ENCODE data around the gene CBX4. TPM values are rescaled to one million over a fixed set of nuclear protein-coding genes. Genes with fewer than 3 reads are reported as not detected.

Gene CBX4
- total RNA-seq, 6 experiments from 2014 or later, result 18.2 to 20.2 (median 19.3) TPM

DNA sequence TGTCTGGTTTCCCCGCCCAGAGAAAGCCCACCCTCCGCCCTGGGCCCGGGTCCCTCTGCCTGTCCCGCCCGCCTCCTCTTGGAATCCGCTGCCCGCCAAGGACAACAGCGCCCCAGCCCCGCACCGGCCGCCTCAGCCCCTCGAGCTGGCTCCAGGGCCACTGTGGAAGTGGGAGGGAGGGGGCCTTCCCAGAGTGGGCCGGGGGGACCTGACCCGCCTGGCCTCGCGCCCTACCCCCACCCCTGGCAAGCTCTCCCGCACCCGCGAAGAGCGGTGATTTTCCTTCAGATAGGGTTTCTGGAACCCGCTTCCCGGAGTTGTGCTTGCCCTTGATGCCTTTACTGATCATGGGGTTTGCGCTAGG is 40.1 kb downstream of the CBX4 start:
- Mint-ChIP-seq H3K27me3 (ENCODE audit: insufficient read depth) (peaks cover 50% of the 10 kb centered on the region), H3K4me1 (ENCODE audit: low read depth) (peaks cover 25% of the 10 kb centered on the region), H3K36me3 (ENCODE audit: low read depth) (peaks cover 4% of the 10 kb centered on the region; the same call in 1 of the 2 replicates), H3K9me3 (no peaks in the 10 kb centered on the region), H3K27ac (no peak overlapping the region), H3K4me3 (peak overlapping the region; percentile 6; the same call in 1 of the 2 replicates)
- no peak for DNase-seq
- TF ChIP-seq, protein P1, sequence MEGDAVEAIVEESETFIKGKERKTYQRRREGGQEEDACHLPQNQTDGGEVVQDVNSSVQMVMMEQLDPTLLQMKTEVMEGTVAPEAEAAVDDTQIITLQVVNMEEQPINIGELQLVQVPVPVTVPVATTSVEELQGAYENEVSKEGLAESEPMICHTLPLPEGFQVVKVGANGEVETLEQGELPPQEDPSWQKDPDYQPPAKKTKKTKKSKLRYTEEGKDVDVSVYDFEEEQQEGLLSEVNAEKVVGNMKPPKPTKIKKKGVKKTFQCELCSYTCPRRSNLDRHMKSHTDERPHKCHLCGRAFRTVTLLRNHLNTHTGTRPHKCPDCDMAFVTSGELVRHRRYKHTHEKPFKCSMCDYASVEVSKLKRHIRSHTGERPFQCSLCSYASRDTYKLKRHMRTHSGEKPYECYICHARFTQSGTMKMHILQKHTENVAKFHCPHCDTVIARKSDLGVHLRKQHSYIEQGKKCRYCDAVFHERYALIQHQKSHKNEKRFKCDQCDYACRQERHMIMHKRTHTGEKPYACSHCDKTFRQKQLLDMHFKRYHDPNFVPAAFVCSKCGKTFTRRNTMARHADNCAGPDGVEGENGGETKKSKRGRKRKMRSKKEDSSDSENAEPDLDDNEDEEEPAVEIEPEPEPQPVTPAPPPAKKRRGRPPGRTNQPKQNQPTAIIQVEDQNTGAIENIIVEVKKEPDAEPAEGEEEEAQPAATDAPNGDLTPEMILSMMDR (IDR thresholded peaks at IDR 0.05), result no peak

DNA sequence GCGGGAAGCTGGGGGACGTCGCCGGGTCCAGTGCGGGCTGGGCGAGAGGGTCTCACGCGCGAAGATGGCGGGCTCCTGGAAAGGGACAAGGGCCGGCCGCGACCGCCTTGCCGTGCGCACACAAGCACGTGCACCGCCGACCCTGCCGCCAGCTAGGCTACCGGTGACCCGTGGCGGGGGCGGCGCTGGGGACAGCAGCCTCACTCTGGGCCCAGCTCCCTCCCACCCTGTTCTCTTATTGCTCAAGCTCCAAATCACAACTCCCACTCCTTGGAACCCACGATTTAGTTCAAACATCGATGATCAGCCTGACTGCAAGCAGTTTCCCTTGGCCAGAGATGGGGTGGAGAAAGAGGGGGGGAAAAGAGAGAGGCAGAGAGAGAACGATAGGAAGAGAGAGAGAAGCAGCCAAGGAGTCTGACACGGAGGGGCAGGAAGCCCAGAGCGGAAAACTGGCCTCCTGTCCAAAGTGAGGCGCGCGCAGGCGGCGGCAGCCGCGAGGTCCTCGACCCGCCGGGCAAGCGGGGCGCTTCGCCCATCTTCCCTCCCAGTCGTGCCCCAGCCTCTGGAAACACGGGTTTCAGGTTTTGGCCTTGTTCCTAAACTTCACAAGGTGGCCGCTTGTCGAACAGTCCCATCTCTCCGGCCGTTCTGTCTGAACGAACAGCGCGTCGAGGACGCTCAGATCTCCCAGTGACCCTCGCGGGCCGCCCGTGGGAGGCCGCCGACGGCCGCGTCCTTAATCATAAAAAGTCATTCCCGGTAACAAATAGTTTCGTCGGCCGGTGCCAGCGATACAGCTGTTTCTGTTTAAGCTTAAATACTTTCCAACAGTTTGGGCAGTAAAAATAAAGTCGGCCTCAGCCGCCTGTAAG is 40.7 kb downstream of the CBX4 start:
- H3K4me1 Mint-ChIP-seq (ENCODE audit: low read depth), result peaks cover 30% of the 10 kb centered on the region
- H3K9me3 Mint-ChIP-seq, result no peaks in the 10 kb centered on the region
- H3K4me3 Mint-ChIP-seq, result peak overlapping the region; percentile 72
- TF ChIP-seq, protein P1 (IDR thresholded peaks at IDR 0.05), result no peak
- peaks cover 48% of the 10 kb centered on the region for H3K27me3 Mint-ChIP-seq (ENCODE audit: insufficient read depth)
- no peak overlapping the region; the same call in 1 of the 2 replicates for H3K27ac Mint-ChIP-seq
- peaks cover 4% of the 10 kb centered on the region; the same call in 1 of the 2 replicates for H3K36me3 Mint-ChIP-seq (ENCODE audit: low read depth)
- no peak for DNase-seq

DNA sequence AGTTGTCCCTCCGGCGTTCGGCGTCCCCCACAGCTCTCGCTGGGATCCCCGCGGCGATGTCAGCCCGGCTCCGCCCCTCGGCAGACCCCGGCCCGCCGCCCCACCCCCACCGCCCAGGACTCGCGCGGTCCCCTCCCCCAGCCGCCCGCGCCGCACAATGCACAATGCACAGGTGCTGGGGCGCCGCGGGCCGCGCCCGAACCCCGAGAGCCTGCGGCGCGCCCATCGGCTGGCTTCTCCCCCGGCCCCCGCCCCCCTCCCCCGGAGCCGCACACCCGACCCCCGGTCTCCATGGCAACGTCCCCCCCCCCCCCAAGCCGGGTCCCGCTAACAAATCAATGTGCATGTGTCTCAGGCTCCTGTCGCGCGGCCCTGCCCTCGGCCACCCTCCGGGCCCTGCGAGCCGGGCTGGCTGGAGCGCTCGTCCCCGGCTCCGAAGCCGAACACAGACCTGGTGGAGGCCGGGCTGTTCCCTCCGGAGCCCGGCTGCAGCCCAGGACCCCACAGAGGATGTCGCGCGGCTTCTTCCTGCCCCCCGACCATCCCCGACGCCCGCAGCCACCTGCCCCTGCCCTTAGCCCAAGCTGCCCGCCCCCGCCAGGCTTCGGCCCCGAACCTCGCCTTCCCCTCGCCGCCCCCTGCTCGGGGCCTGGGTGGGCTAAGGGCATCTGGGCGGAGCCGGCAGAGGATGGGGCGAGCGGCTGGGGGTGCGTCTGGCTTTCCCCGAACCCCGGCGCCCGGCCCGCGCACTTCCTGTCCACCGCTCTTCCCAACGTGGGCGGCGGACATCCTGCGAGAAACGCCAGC is 41.5 kb downstream of the CBX4 start:
- Mint-ChIP-seq H3K27me3 (ENCODE audit: insufficient read depth) (peaks cover 40% of the 10 kb centered on the region), H3K27ac (no peak overlapping the region), H3K4me1 (ENCODE audit: low read depth) (peaks cover 31% of the 10 kb centered on the region), H3K4me3 (peak overlapping the region; percentile 91; the same call in 1 of the 2 replicates), H3K36me3 (ENCODE audit: low read depth) (peaks cover 4% of the 10 kb centered on the region; the same call in 1 of the 2 replicates), H3K9me3 (no peaks in the 10 kb centered on the region)
- DNase-seq, result no peak
- TF ChIP-seq, protein P1 (IDR thresholded peaks at IDR 0.05), result 0 out of 2 replicates have a peak, but pooled peaks have one; percentile 1

DNA sequence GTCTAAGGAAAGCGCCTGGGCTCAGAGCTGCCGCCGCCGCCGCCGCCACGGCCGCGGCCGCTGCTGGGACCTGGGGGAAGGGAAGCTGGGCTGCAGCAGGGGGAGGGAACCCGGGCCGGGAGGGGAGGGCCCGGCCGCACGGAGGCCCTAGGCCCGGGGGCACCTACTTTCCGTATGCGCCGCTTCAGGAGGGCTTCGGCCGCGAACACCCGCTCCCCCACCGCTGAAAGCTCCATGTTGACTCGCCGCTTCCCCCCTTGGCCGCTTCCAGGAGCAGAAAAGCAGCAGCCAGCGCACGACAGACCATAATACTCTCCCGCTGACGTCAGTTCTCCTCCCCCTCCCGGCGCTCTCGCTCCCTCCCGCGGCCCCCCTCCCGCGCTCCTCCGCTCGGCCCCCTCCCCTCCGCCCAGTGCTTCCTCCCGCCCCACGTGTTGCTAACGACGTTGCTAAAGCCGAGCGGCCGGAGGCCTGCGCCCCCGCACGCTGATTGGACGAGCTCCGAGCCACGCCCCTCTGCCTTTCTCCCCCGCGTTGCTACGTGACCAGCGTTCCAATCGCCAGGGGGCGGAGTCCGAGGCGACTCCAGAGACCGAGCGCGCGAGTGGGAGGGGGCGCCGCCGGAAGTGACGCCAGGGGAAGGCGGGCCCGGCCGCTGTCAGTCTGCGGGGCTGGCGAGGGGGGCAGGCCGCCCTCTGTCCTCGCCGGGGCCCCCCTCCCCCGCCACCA is 42.3 kb downstream of the CBX4 start, which contains the start of gene CBX8:
CBX8 (minus strand) TSS at position 315 of the 729 bp plus-strand sequence; CDS start at position 236, 79 bp downstream.
- Mint-ChIP-seq H3K4me3 (peak within 1 kb of the TSS; percentile 91), H3K4me1 (ENCODE audit: low read depth) (peaks cover 38% of the 10 kb centered on the region), H3K27ac (peak within 1 kb of the TSS; percentile 86), H3K27me3 (ENCODE audit: insufficient read depth) (peaks cover 41% of the 10 kb centered on the region), H3K36me3 (ENCODE audit: low read depth) (peaks cover 4% of the 10 kb centered on the region; the same call in 1 of the 2 replicates), H3K9me3 (no peaks in the 10 kb centered on the region)
- peak; percentile 99 for DNase-seq
- TF ChIP-seq, protein P1 (IDR thresholded peaks at IDR 0.05), result peak; percentile 68

DNA sequence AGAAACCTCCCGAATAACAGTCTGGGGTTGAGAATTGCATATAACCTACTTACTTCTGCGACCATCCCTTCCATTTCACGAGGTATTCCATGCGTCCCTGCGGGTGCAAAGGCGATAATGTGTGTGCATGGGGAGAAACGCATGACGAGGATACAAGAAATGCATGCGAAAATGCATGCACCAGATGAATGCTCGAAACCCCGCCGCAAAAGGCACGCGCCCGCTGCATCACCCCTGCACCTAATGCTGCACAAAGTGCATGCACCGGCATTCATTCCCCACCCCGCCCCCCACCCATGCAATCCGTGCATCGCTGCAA is 42.8 kb downstream of the CBX4 start:
- Mint-ChIP-seq H3K36me3 (ENCODE audit: low read depth) (0 out of 2 replicates have a peak, but pooled peaks cover 4% of the 10 kb centered on the region), H3K27ac (peak overlapping the region; percentile 42), H3K9me3 (no peaks in the 10 kb centered on the region), H3K27me3 (ENCODE audit: insufficient read depth) (peaks cover 38% of the 10 kb centered on the region), H3K4me3 (peak overlapping the region; percentile 91), H3K4me1 (ENCODE audit: low read depth) (peaks cover 38% of the 10 kb centered on the region)
- TF ChIP-seq, protein P1 (IDR thresholded peaks at IDR 0.05), result no peak
- no peak for DNase-seq

Data from HFFc6 (cell line).